IMR-90 (cell line): ENCODE results near the gene PLPP3. TPM values are rescaled to one million over a fixed set of nuclear protein-coding genes. Genes with fewer than 3 reads are reported as not detected.

Experiments used
- ATAC-seq: fragments of 200-7000 bp; cut with Tn5 transposase; 2 replicates; pipeline ENCODE4 v1.9.1; 2020; ENCODE audit warnings: low read depth, mild to moderate bottlenecking, moderate library complexity
- BruUV-seq: library from RNA; stranded (reverse); fragments of 400-500 nt; replicated peaks from 2 replicates; lab custom pipeline; 2021; lab: Mats Ljungman, UMichigan
- CTCF ChIA-PET: fragments of 300-600 bp; formaldehyde crosslinking; extraction: SDS; loops from one replicate; lab custom pipeline; 2021; ENCODE audit warnings: antibody characterized with exemption; lab: Yijun Ruan, JAX
- POLR2A ChIA-PET: fragments of 300-600 bp; sonication (Branson Sonifier 250); formaldehyde crosslinking; loops from one replicate; lab custom pipeline; 2022; ENCODE audit warnings: antibody characterized with exemption; ENCODE audit not compliant: unreplicated experiment; lab: Charles Lee
- DNase-seq: peaks from one replicate; pipeline ENCODE4 v3.0.0; 2013
- H2AFZ ChIP-seq: replicated peaks from 2 replicates; pipeline ENCODE3; 2013; ENCODE audit warnings: low read length, mild to moderate bottlenecking; ENCODE audit not compliant: poor library complexity
- H2AK5ac ChIP-seq: 2 replicates; pipeline ENCODE4 v1.6.1; 2013; ENCODE audit warnings: low read depth, low read length, inconsistent platforms
- H2AK9ac ChIP-seq: replicated peaks from 2 replicates; pipeline ENCODE3; 2013; ENCODE audit warnings: mild to moderate bottlenecking, low read depth, low read length, moderate library complexity; ENCODE audit not compliant: poor library complexity
- H2BK120ac ChIP-seq: 2 replicates; pipeline ENCODE4 v1.6.1; 2013; ENCODE audit warnings: low read depth, low read length, inconsistent platforms
- H2BK15ac ChIP-seq: 3 replicates; pipeline ENCODE4 v1.6.1; 2013; ENCODE audit warnings: low read depth, low read length, inconsistent platforms
- H2BK20ac ChIP-seq: 2 replicates; pipeline ENCODE4 v1.6.1; 2013; ENCODE audit warnings: low read depth, mild to moderate bottlenecking, inconsistent platforms, low read length, moderate library complexity
- H2BK5ac ChIP-seq: 2 replicates; pipeline ENCODE4 v1.6.1; 2013; ENCODE audit warnings: mild to moderate bottlenecking, low read depth, low read length, inconsistent platforms; ENCODE audit not compliant: poor library complexity, severe bottlenecking
- H3K14ac ChIP-seq: replicated peaks from 2 replicates; pipeline ENCODE4 v1.6.1; 2013; ENCODE audit warnings: low read depth, low read length, inconsistent platforms
- H3K18ac ChIP-seq: 2 replicates; pipeline ENCODE4 v1.6.1; 2013; ENCODE audit warnings: low read depth, low read length, control low read depth
- H3K23ac ChIP-seq: 2 replicates; pipeline ENCODE4 v1.6.1; 2013; ENCODE audit warnings: low read depth, low read length, inconsistent platforms
- H3K27ac ChIP-seq: 2 replicates; pipeline ENCODE4 v1.5.1; 2013; ENCODE audit warnings: mild to moderate bottlenecking, control low read depth, low read length; ENCODE audit not compliant: insufficient read depth
- H3K27me3 ChIP-seq: 2 replicates; pipeline ENCODE4 v1.6.1; 2013; ENCODE audit warnings: low read length; ENCODE audit not compliant: control insufficient read depth, insufficient read depth
- H3K36me3 ChIP-seq: 2 replicates; pipeline ENCODE4 v1.6.1; 2013; ENCODE audit warnings: low read length, mixed read lengths; ENCODE audit not compliant: control insufficient read depth, insufficient read depth
- H3K4ac ChIP-seq: 2 replicates; pipeline ENCODE4 v1.6.1; 2013; ENCODE audit warnings: low read depth, low read length, inconsistent platforms
- H3K4me1 ChIP-seq: 2 replicates; pipeline ENCODE4 v1.6.1; 2013; ENCODE audit warnings: low read length, mixed read lengths; ENCODE audit not compliant: control insufficient read depth, insufficient read depth
- H3K4me2 ChIP-seq: 2 replicates; pipeline ENCODE4 v1.6.1; 2013; ENCODE audit warnings: low read depth, mild to moderate bottlenecking, control low read depth, low read length, moderate library complexity
- H3K4me3 ChIP-seq: 2 replicates; pipeline ENCODE4 v1.5.1; 2013; ENCODE audit warnings: low read depth, mild to moderate bottlenecking, control low read depth, low read length, moderate library complexity; ENCODE audit not compliant: insufficient read depth
- H3K56ac ChIP-seq: 2 replicates; pipeline ENCODE4 v1.6.1; 2013; ENCODE audit warnings: low read length, inconsistent platforms; ENCODE audit not compliant: insufficient read depth; ENCODE audit errors: extremely low read depth
- H3K79me1 ChIP-seq, 2 experiments: 2 replicates each; pipeline ENCODE4 v1.6.1; 2013; ENCODE audit warnings: low read length in 2 of 2, inconsistent platforms in 1 of 2, low read depth in 1 of 2
- H3K9ac ChIP-seq: 2 replicates; pipeline ENCODE4 v1.6.1; 2013; ENCODE audit warnings: low read depth, low read length, control low read depth
- H3K9me1 ChIP-seq: 2 replicates; pipeline ENCODE4 v1.6.1; 2013; ENCODE audit warnings: low read length, inconsistent platforms; ENCODE audit not compliant: insufficient read depth
- H3K9me3 ChIP-seq: 2 replicates; pipeline ENCODE4 v1.6.1; 2013; ENCODE audit warnings: low read length; ENCODE audit not compliant: control insufficient read depth, insufficient read depth
- H4K20me1 ChIP-seq: 2 replicates; pipeline ENCODE4 v1.6.1; 2013; ENCODE audit warnings: low read length, inconsistent platforms; ENCODE audit not compliant: insufficient read depth
- H4K5ac ChIP-seq: 2 replicates; pipeline ENCODE4 v1.6.1; 2013; ENCODE audit warnings: mild to moderate bottlenecking, low read depth, low read length, control low read depth
- H4K8ac ChIP-seq, 2 experiments: 2 replicates each; pipeline ENCODE4 v1.6.1; 2013; ENCODE audit warnings: low read depth in 2 of 2, low read length in 2 of 2, control low read depth in 1 of 2, inconsistent platforms in 1 of 2
- H4K91ac ChIP-seq: 2 replicates; pipeline ENCODE4 v1.6.1; 2013; ENCODE audit warnings: low read depth, low read length, inconsistent platforms; ENCODE audit not compliant: insufficient read depth
- BHLHE40 ChIP-seq: fragments of 150-350 bp; IDR thresholded peaks from 2 replicates; pipeline ENCODE4 v1.6.1; 2016; ENCODE audit warnings: mild to moderate bottlenecking, low read depth, low read length
- CEBPB ChIP-seq: IDR thresholded peaks from 2 replicates; pipeline ENCODE4 v1.6.1; 2012; ENCODE audit warnings: low read depth, low read length, improper control_type of control experiment
- CHD1 ChIP-seq: IDR thresholded peaks from 2 replicates; pipeline ENCODE4 v1.6.1; 2012; ENCODE audit warnings: low read depth, low read length, improper control_type of control experiment
- FOS ChIP-seq: fragments of 150-350 bp; IDR thresholded peaks from 2 replicates; pipeline ENCODE4 v1.6.1; 2016; ENCODE audit warnings: low read depth, low read length
- MAFK ChIP-seq: IDR thresholded peaks from 2 replicates; pipeline ENCODE4 v1.6.1; 2012; ENCODE audit warnings: low read depth, low read length, improper control_type of control experiment
- MAZ ChIP-seq: IDR thresholded peaks from 2 replicates; pipeline ENCODE4 v1.6.1; 2012; ENCODE audit warnings: low read depth, mild to moderate bottlenecking, low read length, improper control_type of control experiment, moderate library complexity, borderline replicate concordance
- MXI1 ChIP-seq: IDR thresholded peaks from 2 replicates; pipeline ENCODE4 v1.6.1; 2012; ENCODE audit warnings: low read depth, mild to moderate bottlenecking, low read length, moderate library complexity, borderline replicate concordance
- NFE2L2 ChIP-seq: fragments of 150-350 bp; IDR thresholded peaks from 2 replicates; pipeline ENCODE4 v1.6.1; 2016; ENCODE audit warnings: low read depth, mild to moderate bottlenecking, low read length
- POLR2A ChIP-seq: IDR thresholded peaks from 2 replicates; pipeline ENCODE4 v1.6.1; 2012; ENCODE audit warnings: mild to moderate bottlenecking, low read depth, low read length
- RAD21 ChIP-seq: IDR thresholded peaks from 2 replicates; pipeline ENCODE4 v1.6.1; 2012; ENCODE audit warnings: low read length, improper control_type of control experiment
- RCOR1 ChIP-seq: IDR thresholded peaks from 2 replicates; pipeline ENCODE4 v1.6.1; 2012; ENCODE audit warnings: mild to moderate bottlenecking, low read length, improper control_type of control experiment; ENCODE audit not compliant: insufficient replicate concordance
- RFX5 ChIP-seq: IDR thresholded peaks from 2 replicates; pipeline ENCODE4 v1.8.0; 2012; ENCODE audit warnings: low read depth, mild to moderate bottlenecking, low read length, moderate library complexity
- SMC3 ChIP-seq: fragments of 150-350 bp; IDR thresholded peaks from 2 replicates; pipeline ENCODE4 v1.6.1; 2016; ENCODE audit warnings: low read depth, mild to moderate bottlenecking, antibody characterized with exemption, low read length, moderate library complexity
- USF2 ChIP-seq: fragments of 150-350 bp; IDR thresholded peaks from 2 replicates; pipeline ENCODE4 v1.6.1; 2017; ENCODE audit warnings: mild to moderate bottlenecking, antibody characterized with exemption, low read length, low read depth
- WGBS, 2 experiments: methylation state at CpG; one replicate each; pipeline versions ENCODE4 v1.1.5 to v1.1.7; 2013; ENCODE audit warnings: missing lambda C conversion rate in 2 of 2; ENCODE audit not compliant: insufficient read length in 1 of 2; ENCODE audit errors: extremely low coverage in 2 of 2; 5-methylcytosine and 5-hydroxymethylcytosine counted together
- dilution Hi-C: fragments of 300-500 bp; cut with HindIII; formaldehyde crosslinking; loops from one replicate; pipeline ENCODE4 v1.14.3; 2018; ENCODE audit warnings: low sequenced_read_pairs; ENCODE audit not compliant: unreplicated experiment
- in situ Hi-C: fragments of 300-500 bp; cut with MboI; formaldehyde crosslinking; loops from 3 replicates; pipeline ENCODE4 v1.14.3; 2019; ENCODE audit warnings: low sequenced_read_pairs, inconsistent platforms, mixed read lengths
- intact Hi-C: fragments of 100-400 bp; cut with micrococcal nuclease; formaldehyde crosslinking; loops from 2 replicates; pipeline ENCODE4 v1.10.0; 2022
- polyA plus RNA-seq, 3 experiments: library from polyadenylated mRNA; depleted of rRNA; stranded (reverse); fragments of >200 nt; gene quantifications; 2 replicates each; pipeline ENCODE4 v1.2.3, GENCODE V29; 2012; ENCODE audit warnings: low replicate concordance in 1 of 3
- total RNA-seq: library from RNA; depleted of rRNA; stranded (reverse); fragments of >200 nt; gene quantifications from 2 replicates; pipeline ENCODE4 v1.2.3, GENCODE V29; 2012
- TF ChIP-seq, protein P1 (sequence below): conservative IDR thresholded peaks from 2 replicates; pipeline ENCODE4 v1.5.1; 2012; ENCODE audit warnings: mild to moderate bottlenecking, low read depth, low read length, improper control_type of control experiment

The PLPP3 gene
- total and polyA plus RNA-seq, 2 of the 4 experiments (the other 2 are of a cell fraction) = 49.9 to 56.6 TPM

GRCh38 chr1:56506951-56507491 is 72.3 kb downstream of the PLPP3 start:
- H3K27me3 ChIP-seq = no peaks in the 10 kb centered on the region
- no peak overlapping the region for H4K5ac ChIP-seq
- H2BK20ac ChIP-seq = no peak overlapping the region
- peaks cover 92% of the 10 kb centered on the region for H3K36me3 ChIP-seq
- no peak overlapping the region for H3K18ac ChIP-seq
- H3K9me3 ChIP-seq = no peaks in the 10 kb centered on the region
- no peak overlapping the region for H3K4me2 ChIP-seq
- TF ChIP-seq MAFK (no peak), POLR2A (no peak), RFX5 (no peak), RAD21 (no peak), SMC3 (no peak), FOS (no peak), CHD1 (no peak), CEBPB (no peak), RCOR1 (no peak), MXI1 (no peak), USF2 (no peak), BHLHE40 (no peak), NFE2L2 (no peak), MAZ (no peak)
- TF ChIP-seq, protein P1, sequence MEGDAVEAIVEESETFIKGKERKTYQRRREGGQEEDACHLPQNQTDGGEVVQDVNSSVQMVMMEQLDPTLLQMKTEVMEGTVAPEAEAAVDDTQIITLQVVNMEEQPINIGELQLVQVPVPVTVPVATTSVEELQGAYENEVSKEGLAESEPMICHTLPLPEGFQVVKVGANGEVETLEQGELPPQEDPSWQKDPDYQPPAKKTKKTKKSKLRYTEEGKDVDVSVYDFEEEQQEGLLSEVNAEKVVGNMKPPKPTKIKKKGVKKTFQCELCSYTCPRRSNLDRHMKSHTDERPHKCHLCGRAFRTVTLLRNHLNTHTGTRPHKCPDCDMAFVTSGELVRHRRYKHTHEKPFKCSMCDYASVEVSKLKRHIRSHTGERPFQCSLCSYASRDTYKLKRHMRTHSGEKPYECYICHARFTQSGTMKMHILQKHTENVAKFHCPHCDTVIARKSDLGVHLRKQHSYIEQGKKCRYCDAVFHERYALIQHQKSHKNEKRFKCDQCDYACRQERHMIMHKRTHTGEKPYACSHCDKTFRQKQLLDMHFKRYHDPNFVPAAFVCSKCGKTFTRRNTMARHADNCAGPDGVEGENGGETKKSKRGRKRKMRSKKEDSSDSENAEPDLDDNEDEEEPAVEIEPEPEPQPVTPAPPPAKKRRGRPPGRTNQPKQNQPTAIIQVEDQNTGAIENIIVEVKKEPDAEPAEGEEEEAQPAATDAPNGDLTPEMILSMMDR = no peak
- H2AK5ac ChIP-seq = no peak overlapping the region
- no peak overlapping the region; the same call in 1 of the 2 replicates for H3K14ac ChIP-seq
- no TSS peak for BruUV-seq
- H2AK9ac ChIP-seq = no peak overlapping the region
- H2BK15ac ChIP-seq = no peak overlapping the region
- ChIA-PET CTCF (no interaction called here), POLR2A (no interaction called here)
- in situ Hi-C loops = no loop called here
- peaks cover 35% of the 10 kb centered on the region for H4K20me1 ChIP-seq
- H2BK5ac ChIP-seq = no peak overlapping the region
- H3K9me1 ChIP-seq = peaks cover 36% of the 10 kb centered on the region
- H3K27ac ChIP-seq = no peak overlapping the region
- no peak overlapping the region for H2BK120ac ChIP-seq
- no peak overlapping the region for H3K4ac ChIP-seq
- ATAC-seq = no peak
- intact Hi-C loops = no loop called here
- no peak overlapping the region for H3K4me3 ChIP-seq
- no peak overlapping the region for H4K8ac ChIP-seq
- no peak overlapping the region for H3K56ac ChIP-seq
- no peak for DNase-seq
- H2AFZ ChIP-seq = no peak overlapping the region
- no peak overlapping the region for H4K91ac ChIP-seq
- dilution Hi-C loops = no loop called here
- H3K4me1 ChIP-seq = peaks cover 14% of the 10 kb centered on the region; the same call in 1 of the 2 replicates
- H3K23ac ChIP-seq = no peak overlapping the region
- no peak overlapping the region for H3K9ac ChIP-seq
- peaks cover 20 to 67% of the 10 kb centered on the region in 2 experiments; a peak in 3 of 4 replicates for H3K79me1 ChIP-seq
- WGBS, 2 experiments = 88% methylated on average over 1 of the region's 3 CpGs; no CpG with 5 or more reads in 1 of the 2 experiments
